ENCODE results near the gene CELF2.

CELF2 gene

GRCh38 chr10:11018855-11019631 lies 1.4 kb downstream of the CELF2 start:
- DNase-seq (ENCODE audit: low read depth): no peak
- no peak overlapping the region for H3K4me3 ChIP-seq (ENCODE audit: low read depth, low read length)
- TF ChIP-seq MAX (IDR thresholded peaks at IDR 0.05; ENCODE audit: low read depth, low read length): no peak
- no peak for TF ChIP-seq CTCF (IDR thresholded peaks at IDR 0.05; ENCODE audit: low read depth, low read length)
- TF ChIP-seq POLR2A (IDR thresholded peaks at IDR 0.05; ENCODE audit: extremely low read depth, insufficient read length): no peak
- TF ChIP-seq MYC (IDR thresholded peaks at IDR 0.05; ENCODE audit: low read depth, low read length): no peak

- no peak for TF ChIP-seq MYC (IDR thresholded peaks at IDR 0.05; ENCODE audit: low read depth, low read length)
- no peak for TF ChIP-seq CTCF (IDR thresholded peaks at IDR 0.05; ENCODE audit: low read depth, low read length)
- TF ChIP-seq POLR2A (IDR thresholded peaks at IDR 0.05; ENCODE audit: extremely low read depth, insufficient read length): no peak
- no peak for TF ChIP-seq MAX (IDR thresholded peaks at IDR 0.05; ENCODE audit: low read depth, low read length)
- no peak for DNase-seq (ENCODE audit: low read depth)
- no peak overlapping the region for H3K4me3 ChIP-seq (ENCODE audit: low read depth, low read length)
These were observed 2.3 kb downstream of the CELF2 start for GRCh38 chr10:11019724-11020547.

GRCh38 chr10:11020548-11020942 lies 2.9 kb downstream of the CELF2 start:
- TF ChIP-seq CTCF (IDR thresholded peaks at IDR 0.05; ENCODE audit: low read depth, low read length) (no peak), MYC (IDR thresholded peaks at IDR 0.05; ENCODE audit: low read depth, low read length) (no peak), POLR2A (IDR thresholded peaks at IDR 0.05; ENCODE audit: extremely low read depth, insufficient read length) (no peak), MAX (IDR thresholded peaks at IDR 0.05; ENCODE audit: low read depth, low read length) (no peak)
- no peak overlapping the region for H3K4me3 ChIP-seq (ENCODE audit: low read depth, low read length)
- DNase-seq (ENCODE audit: low read depth): no peak

GRCh38 chr10:11022213-11022612 lies 4.5 kb downstream of the CELF2 start:
- TF ChIP-seq POLR2A (IDR thresholded peaks at IDR 0.05; ENCODE audit: extremely low read depth, insufficient read length) (no peak), CTCF (IDR thresholded peaks at IDR 0.05; ENCODE audit: low read depth, low read length) (no peak), MAX (IDR thresholded peaks at IDR 0.05; ENCODE audit: low read depth, low read length) (no peak), MYC (IDR thresholded peaks at IDR 0.05; ENCODE audit: low read depth, low read length) (no peak)
- DNase-seq (ENCODE audit: low read depth): no peak
- no peak overlapping the region for H3K4me3 ChIP-seq (ENCODE audit: low read depth, low read length)

GRCh38 chr10:11023009-11023953 lies 5.6 kb downstream of the CELF2 start:
- no peak for DNase-seq (ENCODE audit: low read depth)
- TF ChIP-seq CTCF (IDR thresholded peaks at IDR 0.05; ENCODE audit: low read depth, low read length) (no peak), MYC (IDR thresholded peaks at IDR 0.05; ENCODE audit: low read depth, low read length) (no peak), MAX (IDR thresholded peaks at IDR 0.05; ENCODE audit: low read depth, low read length) (no peak), POLR2A (IDR thresholded peaks at IDR 0.05; ENCODE audit: extremely low read depth, insufficient read length) (no peak)

More at GRCh38 chr10:11023009-11023953, 5.6 kb downstream of the CELF2 start:
- H3K4me3 ChIP-seq (ENCODE audit: low read depth, low read length): no peak overlapping the region

Data from NB4 (cell line).